Stomach (tissue), 4 donors: ENCODE data around the gene ZFHX2.
A peak's percentile ranks its signal among the peaks of the same experiment; 100 is the strongest.

Experiments used
- EP300 ChIP-seq: sonication (generic); formaldehyde crosslinking; IDR thresholded peaks from one replicate; pipeline ENCODE4 v1.6.1; 2017; ENCODE audit warnings: antibody characterized with exemption
- TF ChIP-seq, protein P1 (sequence below), 7 experiments: fragments of 450-650 bp in 4 of 7; fragments of 200-600 bp in 3 of 7; sonication (generic) in 3 of 7; IDR thresholded peaks; one replicate each; pipeline ENCODE4 v1.5.1; 2016 to 2019; ENCODE audit warnings: antibody characterized with exemption in 7 of 7, control low read depth in 2 of 7, mild to moderate bottlenecking in 1 of 7

GRCh38 chr14:23559010-23559925 is 7.7 kb upstream of the ZFHX2 start:
- TF ChIP-seq, protein P1, sequence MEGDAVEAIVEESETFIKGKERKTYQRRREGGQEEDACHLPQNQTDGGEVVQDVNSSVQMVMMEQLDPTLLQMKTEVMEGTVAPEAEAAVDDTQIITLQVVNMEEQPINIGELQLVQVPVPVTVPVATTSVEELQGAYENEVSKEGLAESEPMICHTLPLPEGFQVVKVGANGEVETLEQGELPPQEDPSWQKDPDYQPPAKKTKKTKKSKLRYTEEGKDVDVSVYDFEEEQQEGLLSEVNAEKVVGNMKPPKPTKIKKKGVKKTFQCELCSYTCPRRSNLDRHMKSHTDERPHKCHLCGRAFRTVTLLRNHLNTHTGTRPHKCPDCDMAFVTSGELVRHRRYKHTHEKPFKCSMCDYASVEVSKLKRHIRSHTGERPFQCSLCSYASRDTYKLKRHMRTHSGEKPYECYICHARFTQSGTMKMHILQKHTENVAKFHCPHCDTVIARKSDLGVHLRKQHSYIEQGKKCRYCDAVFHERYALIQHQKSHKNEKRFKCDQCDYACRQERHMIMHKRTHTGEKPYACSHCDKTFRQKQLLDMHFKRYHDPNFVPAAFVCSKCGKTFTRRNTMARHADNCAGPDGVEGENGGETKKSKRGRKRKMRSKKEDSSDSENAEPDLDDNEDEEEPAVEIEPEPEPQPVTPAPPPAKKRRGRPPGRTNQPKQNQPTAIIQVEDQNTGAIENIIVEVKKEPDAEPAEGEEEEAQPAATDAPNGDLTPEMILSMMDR (IDR thresholded peaks at IDR 0.05), result peak in 5 of 7 experiments; percentile 34 to 85 (median 76)
- TF ChIP-seq EP300, result no peak
